ENCODE results near the gene HOXA1.

GRCh38 chr7:27128034-27128433 is 32.2 kb upstream of the HOXA1 start:
- TF ChIP-seq, protein P1, sequence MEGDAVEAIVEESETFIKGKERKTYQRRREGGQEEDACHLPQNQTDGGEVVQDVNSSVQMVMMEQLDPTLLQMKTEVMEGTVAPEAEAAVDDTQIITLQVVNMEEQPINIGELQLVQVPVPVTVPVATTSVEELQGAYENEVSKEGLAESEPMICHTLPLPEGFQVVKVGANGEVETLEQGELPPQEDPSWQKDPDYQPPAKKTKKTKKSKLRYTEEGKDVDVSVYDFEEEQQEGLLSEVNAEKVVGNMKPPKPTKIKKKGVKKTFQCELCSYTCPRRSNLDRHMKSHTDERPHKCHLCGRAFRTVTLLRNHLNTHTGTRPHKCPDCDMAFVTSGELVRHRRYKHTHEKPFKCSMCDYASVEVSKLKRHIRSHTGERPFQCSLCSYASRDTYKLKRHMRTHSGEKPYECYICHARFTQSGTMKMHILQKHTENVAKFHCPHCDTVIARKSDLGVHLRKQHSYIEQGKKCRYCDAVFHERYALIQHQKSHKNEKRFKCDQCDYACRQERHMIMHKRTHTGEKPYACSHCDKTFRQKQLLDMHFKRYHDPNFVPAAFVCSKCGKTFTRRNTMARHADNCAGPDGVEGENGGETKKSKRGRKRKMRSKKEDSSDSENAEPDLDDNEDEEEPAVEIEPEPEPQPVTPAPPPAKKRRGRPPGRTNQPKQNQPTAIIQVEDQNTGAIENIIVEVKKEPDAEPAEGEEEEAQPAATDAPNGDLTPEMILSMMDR (tag by site-specific recombination; IDR thresholded peaks at IDR 0.05): no peak
- TF ChIP-seq ZNF558 (tag by site-specific recombination; IDR thresholded peaks at IDR 0.05): no peak
- TF ChIP-seq ZNF654 (tag by site-specific recombination; IDR thresholded peaks at IDR 0.05; ENCODE audit: low read depth): no peak
- TF ChIP-seq, protein P2, sequence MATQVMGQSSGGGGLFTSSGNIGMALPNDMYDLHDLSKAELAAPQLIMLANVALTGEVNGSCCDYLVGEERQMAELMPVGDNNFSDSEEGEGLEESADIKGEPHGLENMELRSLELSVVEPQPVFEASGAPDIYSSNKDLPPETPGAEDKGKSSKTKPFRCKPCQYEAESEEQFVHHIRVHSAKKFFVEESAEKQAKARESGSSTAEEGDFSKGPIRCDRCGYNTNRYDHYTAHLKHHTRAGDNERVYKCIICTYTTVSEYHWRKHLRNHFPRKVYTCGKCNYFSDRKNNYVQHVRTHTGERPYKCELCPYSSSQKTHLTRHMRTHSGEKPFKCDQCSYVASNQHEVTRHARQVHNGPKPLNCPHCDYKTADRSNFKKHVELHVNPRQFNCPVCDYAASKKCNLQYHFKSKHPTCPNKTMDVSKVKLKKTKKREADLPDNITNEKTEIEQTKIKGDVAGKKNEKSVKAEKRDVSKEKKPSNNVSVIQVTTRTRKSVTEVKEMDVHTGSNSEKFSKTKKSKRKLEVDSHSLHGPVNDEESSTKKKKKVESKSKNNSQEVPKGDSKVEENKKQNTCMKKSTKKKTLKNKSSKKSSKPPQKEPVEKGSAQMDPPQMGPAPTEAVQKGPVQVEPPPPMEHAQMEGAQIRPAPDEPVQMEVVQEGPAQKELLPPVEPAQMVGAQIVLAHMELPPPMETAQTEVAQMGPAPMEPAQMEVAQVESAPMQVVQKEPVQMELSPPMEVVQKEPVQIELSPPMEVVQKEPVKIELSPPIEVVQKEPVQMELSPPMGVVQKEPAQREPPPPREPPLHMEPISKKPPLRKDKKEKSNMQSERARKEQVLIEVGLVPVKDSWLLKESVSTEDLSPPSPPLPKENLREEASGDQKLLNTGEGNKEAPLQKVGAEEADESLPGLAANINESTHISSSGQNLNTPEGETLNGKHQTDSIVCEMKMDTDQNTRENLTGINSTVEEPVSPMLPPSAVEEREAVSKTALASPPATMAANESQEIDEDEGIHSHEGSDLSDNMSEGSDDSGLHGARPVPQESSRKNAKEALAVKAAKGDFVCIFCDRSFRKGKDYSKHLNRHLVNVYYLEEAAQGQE (tag by site-specific recombination; IDR thresholded peaks at IDR 0.05): no peak

Measured in HEK293 (cell line).